ENCODE measurements around the gene LCE1A. TPM values are rescaled to one million over a fixed set of nuclear protein-coding genes. Genes with fewer than 3 reads are reported as not detected.

The LCE1A gene
- total RNA-seq, 2 experiments from 2014 or later: not detected

DNA sequence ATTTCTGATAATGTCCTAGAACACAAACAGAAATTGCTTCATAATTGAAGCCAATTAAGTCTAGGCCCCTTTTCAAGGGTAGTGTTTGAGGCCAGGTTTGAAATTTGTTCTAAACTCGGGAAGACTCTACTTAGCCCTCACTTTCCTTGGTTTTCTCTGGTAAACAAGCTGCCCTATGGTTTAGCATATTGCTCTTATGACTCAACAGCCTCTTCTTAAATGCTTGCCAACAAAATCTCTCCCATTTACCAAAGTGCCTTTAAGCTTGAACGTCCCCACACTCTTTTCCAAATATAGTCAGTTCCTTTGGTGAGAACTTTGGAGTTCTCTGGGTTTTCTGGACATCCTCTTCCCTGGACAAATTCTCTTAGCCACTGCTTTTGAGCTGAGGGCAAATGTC, 9.6 kb downstream of the LCE1A start:
- ChIA-PET POLR2A (no interaction called here), CTCF (no interaction called here)
- Mint-ChIP-seq H3K9me3 (no peaks in the 10 kb centered on the region), H3K27ac (no peak overlapping the region), H3K36me3 (no peaks in the 10 kb centered on the region), H3K4me1 (ENCODE audit: low read depth) (no peaks in the 10 kb centered on the region), H3K4me3 (no peak overlapping the region), H3K27me3 (no peaks in the 10 kb centered on the region)
- intact Hi-C loops (cut with micrococcal nuclease): no loop called here
- DNase-seq: no peak

- Mint-ChIP-seq H3K9me3 (no peaks in the 10 kb centered on the region), H3K27me3 (peaks cover 2% of the 10 kb centered on the region), H3K27ac (no peak within 1 kb of the TSS), H3K36me3 (no peaks in the 10 kb centered on the region), H3K4me3 (no peak within 1 kb of the TSS), H3K4me1 (ENCODE audit: low read depth) (no peaks in the 10 kb centered on the region)
- POLR2A ChIA-PET: no interaction called here
- CTCF ChIA-PET: no interaction called here
- intact Hi-C loops (cut with micrococcal nuclease): no loop called here
- no peak for DNase-seq
Observed at GRCh38 chr1:152842556-152842955, 15.3 kb downstream of the LCE1A start, which contains the start of gene LCE6A. LCE6A (plus strand) TSS chr1:152842856; CDS start chr1:152843521, 665 bp downstream.

DNA sequence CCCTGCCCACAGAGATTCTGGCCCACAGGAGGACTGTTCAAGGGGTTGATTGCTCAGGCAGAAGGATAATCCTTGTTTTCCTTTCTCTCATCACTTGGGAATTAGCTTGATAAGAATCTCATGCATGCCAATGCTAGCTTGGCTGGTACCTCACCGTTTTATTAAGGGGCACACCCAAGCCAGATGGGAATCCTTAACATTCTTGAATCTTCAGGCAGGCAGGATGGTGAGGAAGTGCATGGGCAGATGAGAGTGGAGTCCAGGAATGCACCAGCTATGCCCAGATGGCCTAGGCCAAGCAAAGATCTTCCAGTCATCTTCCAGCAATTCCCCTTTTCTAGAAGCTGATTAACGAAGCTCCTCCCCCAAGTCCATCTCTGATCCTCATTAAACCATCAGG, 28.4 kb downstream of the LCE1A start:
- Mint-ChIP-seq H3K27ac (no peak overlapping the region), H3K4me1 (ENCODE audit: low read depth) (no peaks in the 10 kb centered on the region), H3K36me3 (no peaks in the 10 kb centered on the region), H3K27me3 (peaks cover 6% of the 10 kb centered on the region), H3K4me3 (no peak overlapping the region), H3K9me3 (no peaks in the 10 kb centered on the region)
- CTCF ChIA-PET: interaction anchor here (1.1 kb wide), 1 partner anchor 163 kb away, joined by 3 read pairs; no protein-coding TSS in a partner anchor
- POLR2A ChIA-PET: no interaction called here
- intact Hi-C loops (cut with micrococcal nuclease): no loop called here
- no peak for DNase-seq

DNA sequence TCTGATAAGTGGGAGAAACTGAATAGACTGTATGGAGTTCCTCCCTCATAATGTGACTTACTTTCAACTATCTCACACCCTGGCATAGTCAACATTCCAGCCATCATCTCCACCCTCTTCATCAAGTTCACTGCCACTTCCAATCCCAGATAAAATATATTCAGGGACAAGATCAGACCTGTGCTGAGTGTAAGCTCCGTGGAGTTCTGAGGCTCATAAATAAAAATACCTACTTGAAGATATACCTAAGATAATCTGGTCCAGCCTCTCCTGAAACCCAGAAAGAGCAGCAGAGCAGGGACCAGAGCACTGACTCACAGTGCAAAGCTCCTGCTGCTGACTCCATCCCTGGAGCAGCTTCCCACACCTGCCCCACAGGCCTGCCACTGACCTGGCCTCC, 30.8 kb downstream of the LCE1A start:
- Mint-ChIP-seq H3K9me3 (no peaks in the 10 kb centered on the region), H3K27me3 (peaks cover 13% of the 10 kb centered on the region), H3K36me3 (no peaks in the 10 kb centered on the region), H3K27ac (no peak overlapping the region), H3K4me1 (ENCODE audit: low read depth) (no peaks in the 10 kb centered on the region), H3K4me3 (no peak overlapping the region)
- ChIA-PET POLR2A (no interaction called here), CTCF (interaction anchor here (1.5 kb wide), 1 partner anchor 20 kb away, joined by 3 read pairs; the partner anchor contains the start of gene SMCP)
- intact Hi-C loops (cut with micrococcal nuclease): no loop called here
- no peak for DNase-seq

GRCh38 chr1:152859696-152860095, 32.4 kb downstream of the LCE1A start, which contains the start of gene LCE7A:
LCE7A (plus strand) TSS chr1:152859996; CDS start chr1:152860698, 702 bp downstream.
- intact Hi-C loops (cut with micrococcal nuclease): no loop called here
- no peak for DNase-seq
- Mint-ChIP-seq H3K9me3 (no peaks in the 10 kb centered on the region), H3K4me1 (ENCODE audit: low read depth) (no peaks in the 10 kb centered on the region), H3K27ac (no peak within 1 kb of the TSS), H3K36me3 (no peaks in the 10 kb centered on the region), H3K27me3 (peaks cover 14% of the 10 kb centered on the region), H3K4me3 (no peak within 1 kb of the TSS)
- POLR2A ChIA-PET: no interaction called here
- CTCF ChIA-PET: interaction anchor here (1.5 kb wide), 1 partner anchor 18 kb away, joined by 3 read pairs; the partner anchor contains the start of gene SMCP

DNA sequence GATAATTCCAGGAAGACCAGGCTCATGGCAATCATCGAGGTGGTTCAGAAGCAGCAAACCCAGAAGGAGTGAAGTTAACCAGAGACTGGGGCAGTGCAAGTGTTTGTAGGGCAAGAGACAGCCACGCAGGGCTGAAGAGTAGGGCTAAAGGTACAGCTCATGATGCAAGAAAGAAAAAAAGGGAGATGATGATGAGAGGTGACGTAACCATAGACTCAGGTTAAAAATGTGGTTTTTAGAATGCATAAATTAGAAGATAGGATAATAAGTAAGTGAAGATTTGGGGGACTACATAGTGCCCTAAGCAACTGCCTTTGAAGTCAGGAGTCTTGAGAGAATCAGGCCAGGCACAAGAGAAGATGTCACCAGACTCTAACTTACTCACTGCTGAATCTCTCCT, 32.9 kb downstream of the LCE1A start:
- Mint-ChIP-seq H3K4me1 (ENCODE audit: low read depth) (no peaks in the 10 kb centered on the region), H3K27ac (no peak overlapping the region), H3K27me3 (peaks cover 14% of the 10 kb centered on the region), H3K9me3 (no peaks in the 10 kb centered on the region), H3K36me3 (no peaks in the 10 kb centered on the region), H3K4me3 (no peak overlapping the region)
- intact Hi-C loops (cut with micrococcal nuclease): no loop called here
- no peak for DNase-seq
- ChIA-PET CTCF (interaction anchor here (1.3 kb wide), 1 partner anchor 10 kb away, joined by 6 read pairs; no protein-coding TSS in a partner anchor), POLR2A (no interaction called here)

GRCh38 chr1:152861374-152861773, 34.1 kb downstream of the LCE1A start:
- DNase-seq: no peak
- H3K27ac Mint-ChIP-seq: no peak overlapping the region
- H3K27me3 Mint-ChIP-seq: peaks cover 14% of the 10 kb centered on the region
- no peak overlapping the region for H3K4me3 Mint-ChIP-seq
- intact Hi-C loops (cut with micrococcal nuclease): no loop called here
- H3K4me1 Mint-ChIP-seq (ENCODE audit: low read depth): no peaks in the 10 kb centered on the region
- no peaks in the 10 kb centered on the region for H3K36me3 Mint-ChIP-seq
- no peaks in the 10 kb centered on the region for H3K9me3 Mint-ChIP-seq
- ChIA-PET CTCF (interaction anchor here (1.1 to 1.3 kb wide), 2 partner anchors 9 to 14 kb away, joined by 3 to 6 read pairs; no protein-coding TSS in a partner anchor), POLR2A (no interaction called here)

DNA sequence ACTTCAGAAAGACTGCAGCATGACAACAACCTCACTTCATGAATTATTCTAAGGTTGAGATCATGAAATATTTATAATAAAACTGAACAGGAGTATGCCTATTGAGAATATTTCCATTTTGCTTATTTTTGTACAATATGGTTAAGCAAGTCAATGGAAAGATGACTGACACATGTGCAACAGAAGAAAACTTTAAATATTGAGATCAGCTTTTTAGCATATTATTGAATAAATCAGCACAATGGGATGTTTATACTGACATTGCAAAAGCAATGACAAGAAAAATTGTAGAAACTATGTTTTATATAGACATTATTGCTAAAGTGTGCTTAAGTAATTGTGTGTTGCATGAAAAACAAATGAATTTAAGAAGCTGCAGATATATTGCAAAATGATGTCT, 37.2 kb downstream of the LCE1A start:
- H3K9me3 Mint-ChIP-seq: no peaks in the 10 kb centered on the region
- CTCF ChIA-PET: interaction anchor here (1.4 kb wide), 1 partner anchor 25 kb away, joined by 3 read pairs; no protein-coding TSS in a partner anchor

GRCh38 chr1:152866321-152866720, 39.0 kb downstream of the LCE1A start:
- ChIA-PET CTCF (no interaction called here), POLR2A (no interaction called here)
- Mint-ChIP-seq H3K9me3 (no peaks in the 10 kb centered on the region), H3K27ac (no peak overlapping the region), H3K27me3 (peaks cover 9% of the 10 kb centered on the region), H3K4me1 (ENCODE audit: low read depth) (no peaks in the 10 kb centered on the region), H3K36me3 (no peaks in the 10 kb centered on the region), H3K4me3 (no peak overlapping the region)
- intact Hi-C loops (cut with micrococcal nuclease): no loop called here
- DNase-seq: no peak

More for the DNA sequence above, 37.2 kb downstream of the LCE1A start:
- no peak overlapping the region for H3K27ac Mint-ChIP-seq
- no peak overlapping the region for H3K4me3 Mint-ChIP-seq
- no peaks in the 10 kb centered on the region for H3K36me3 Mint-ChIP-seq
- POLR2A ChIA-PET: no interaction called here
- peaks cover 11% of the 10 kb centered on the region for H3K27me3 Mint-ChIP-seq
- no peaks in the 10 kb centered on the region for H3K4me1 Mint-ChIP-seq (ENCODE audit: low read depth)
- no peak for DNase-seq
- intact Hi-C loops (cut with micrococcal nuclease): no loop called here

- CTCF ChIA-PET: interaction anchor here (0.7 to 2.0 kb wide), 16 partner anchors 8 to 365 kb away, joined by 3 to 12 read pairs (median 4); partner anchors contain the start of genes IVL and SMCP
- H3K4me3 Mint-ChIP-seq: no peak overlapping the region
- peak; percentile 72 for DNase-seq
Observed at GRCh38 chr1:152869808-152870419, 42.6 kb downstream of the LCE1A start.

GRCh38 chr1:152870831-152871730, 43.8 kb downstream of the LCE1A start:
- POLR2A ChIA-PET: no interaction called here
- no peak overlapping the region for H3K27ac Mint-ChIP-seq
- H3K36me3 Mint-ChIP-seq: no peaks in the 10 kb centered on the region
- no peak overlapping the region for H3K4me3 Mint-ChIP-seq
- intact Hi-C loops (cut with micrococcal nuclease): loop anchor here (1.0 to 5.0 kb wide), 3 partner anchors 56 to 416 kb away; no protein-coding TSS in a partner anchor
- peaks cover 8% of the 10 kb centered on the region for H3K27me3 Mint-ChIP-seq
- CTCF ChIA-PET: interaction anchor here (0.6 to 2.0 kb wide), 15 partner anchors 10 to 364 kb away, joined by 3 to 12 read pairs (median 4); partner anchors contain the start of gene IVL
- H3K9me3 Mint-ChIP-seq: no peaks in the 10 kb centered on the region
- H3K4me1 Mint-ChIP-seq (ENCODE audit: low read depth): no peaks in the 10 kb centered on the region
- DNase-seq: no peak

More at GRCh38 chr1:152869808-152870419, 42.6 kb downstream of the LCE1A start:
- intact Hi-C loops (cut with micrococcal nuclease): loop anchor here (2.0 to 5.0 kb wide), 2 partner anchors 57 to 417 kb away; no protein-coding TSS in a partner anchor
- Mint-ChIP-seq H3K27me3 (peaks cover 5% of the 10 kb centered on the region), H3K4me1 (ENCODE audit: low read depth) (no peaks in the 10 kb centered on the region), H3K36me3 (no peaks in the 10 kb centered on the region), H3K27ac (no peak overlapping the region), H3K9me3 (no peaks in the 10 kb centered on the region)
- POLR2A ChIA-PET: no interaction called here

DNA sequence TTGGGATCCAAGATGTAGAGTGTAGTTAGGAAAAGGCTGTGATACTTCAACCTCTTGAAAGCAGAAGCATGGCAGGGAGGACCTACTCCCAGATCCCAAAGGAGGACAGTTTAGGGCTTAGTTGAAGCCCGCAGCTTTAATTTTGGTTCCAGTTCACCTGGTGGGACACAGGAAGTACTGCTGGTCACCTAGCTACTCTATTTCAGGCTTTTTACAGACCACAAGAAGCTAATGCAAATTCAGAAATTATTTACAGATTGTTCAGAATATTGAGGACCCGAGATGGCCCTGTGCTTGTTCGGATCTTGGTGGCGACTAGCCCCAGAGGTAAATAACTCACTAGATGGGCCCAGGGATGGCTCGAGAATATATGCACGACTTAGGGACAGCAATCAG, 44.5 kb downstream of the LCE1A start:
- H3K4me1 Mint-ChIP-seq (ENCODE audit: low read depth): no peaks in the 10 kb centered on the region
- no peaks in the 10 kb centered on the region for H3K36me3 Mint-ChIP-seq
- H3K4me3 Mint-ChIP-seq: no peak overlapping the region
- no peak for DNase-seq
- CTCF ChIA-PET: interaction anchor here (1.7 to 1.9 kb wide), 2 partner anchors 218 to 348 kb away, joined by 5 to 7 read pairs; no protein-coding TSS in a partner anchor
- H3K27ac Mint-ChIP-seq: no peak overlapping the region
- H3K9me3 Mint-ChIP-seq: no peaks in the 10 kb centered on the region
- intact Hi-C loops (cut with micrococcal nuclease): loop anchor here (1.0 to 5.0 kb wide), 3 partner anchors 55 to 416 kb away; no protein-coding TSS in a partner anchor
- H3K27me3 Mint-ChIP-seq: peaks cover 8% of the 10 kb centered on the region
- POLR2A ChIA-PET: no interaction called here
